HG03342 (cell line): ENCODE results near the gene PYCR2.
"Not testable (repeated sequence)": the region's sequence is repeated elsewhere in the genome, so short reads cannot be mapped to it uniquely, and the experiment has no call there.

Experiments
- ATAC-seq: cut with Tn5 transposase; IDR thresholded peaks from one replicate; pipeline ENCODE4 v1.9.1; 2021; ENCODE audit warnings: mild to moderate bottlenecking, moderate library complexity; ENCODE audit not compliant: unreplicated experiment

The PYCR2 gene

DNA sequence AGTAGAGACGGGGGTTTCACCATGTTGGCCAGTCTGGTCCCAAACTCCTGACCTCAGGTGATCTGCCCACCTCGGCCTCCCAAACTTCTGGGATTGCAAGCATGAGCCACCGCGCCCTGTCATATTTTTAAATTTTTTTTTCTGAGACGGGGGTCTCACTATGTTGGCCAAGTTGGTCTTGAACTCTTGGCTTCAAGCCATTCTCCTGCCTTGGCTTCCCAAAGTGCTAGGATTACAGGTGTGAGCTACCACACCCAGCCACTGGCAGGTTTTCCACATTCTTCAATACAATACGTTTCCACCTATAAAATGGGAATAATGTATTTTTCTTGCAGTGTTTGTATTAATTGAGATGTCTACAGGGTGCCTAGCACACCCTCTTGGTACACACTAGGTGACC is 31.7 kb downstream of the PYCR2 start:
- ATAC-seq: no peak

DNA sequence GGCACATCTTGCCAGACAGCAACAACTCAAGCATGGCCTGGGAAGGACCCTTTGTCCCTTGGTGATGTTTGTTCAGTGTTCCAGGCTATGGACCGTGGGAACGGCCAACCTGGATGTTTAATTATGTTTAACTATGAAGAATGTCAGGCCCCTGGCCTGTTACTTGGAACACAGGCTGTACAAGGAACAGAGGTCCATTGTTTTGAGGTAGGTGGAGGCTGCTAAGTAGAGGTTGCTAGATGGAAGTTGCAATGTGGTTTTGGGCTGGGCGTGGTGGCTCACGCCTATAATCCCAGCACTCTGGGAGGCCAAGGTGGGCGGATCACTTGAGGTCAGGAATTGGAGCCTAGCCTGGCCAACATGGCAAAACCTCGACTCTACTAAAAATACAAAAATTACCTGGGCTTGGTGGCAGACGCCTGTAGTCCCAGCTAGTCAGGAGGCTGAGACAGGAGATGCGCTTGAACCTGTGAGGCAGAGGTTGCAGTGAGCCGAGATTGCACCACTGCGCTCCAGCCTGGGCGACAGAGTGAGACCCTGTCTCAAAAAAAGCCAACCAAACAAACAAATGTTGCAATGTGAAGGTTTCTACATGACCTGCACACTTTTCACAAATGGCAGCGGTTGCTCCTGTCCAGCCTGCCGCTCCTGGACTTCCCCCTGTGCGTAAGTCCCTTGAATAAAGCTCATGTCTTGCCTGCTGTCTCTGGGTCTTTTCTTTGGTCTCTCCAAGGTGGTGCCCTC is 32.6 kb downstream of the PYCR2 start:
- ATAC-seq: no peak

DNA sequence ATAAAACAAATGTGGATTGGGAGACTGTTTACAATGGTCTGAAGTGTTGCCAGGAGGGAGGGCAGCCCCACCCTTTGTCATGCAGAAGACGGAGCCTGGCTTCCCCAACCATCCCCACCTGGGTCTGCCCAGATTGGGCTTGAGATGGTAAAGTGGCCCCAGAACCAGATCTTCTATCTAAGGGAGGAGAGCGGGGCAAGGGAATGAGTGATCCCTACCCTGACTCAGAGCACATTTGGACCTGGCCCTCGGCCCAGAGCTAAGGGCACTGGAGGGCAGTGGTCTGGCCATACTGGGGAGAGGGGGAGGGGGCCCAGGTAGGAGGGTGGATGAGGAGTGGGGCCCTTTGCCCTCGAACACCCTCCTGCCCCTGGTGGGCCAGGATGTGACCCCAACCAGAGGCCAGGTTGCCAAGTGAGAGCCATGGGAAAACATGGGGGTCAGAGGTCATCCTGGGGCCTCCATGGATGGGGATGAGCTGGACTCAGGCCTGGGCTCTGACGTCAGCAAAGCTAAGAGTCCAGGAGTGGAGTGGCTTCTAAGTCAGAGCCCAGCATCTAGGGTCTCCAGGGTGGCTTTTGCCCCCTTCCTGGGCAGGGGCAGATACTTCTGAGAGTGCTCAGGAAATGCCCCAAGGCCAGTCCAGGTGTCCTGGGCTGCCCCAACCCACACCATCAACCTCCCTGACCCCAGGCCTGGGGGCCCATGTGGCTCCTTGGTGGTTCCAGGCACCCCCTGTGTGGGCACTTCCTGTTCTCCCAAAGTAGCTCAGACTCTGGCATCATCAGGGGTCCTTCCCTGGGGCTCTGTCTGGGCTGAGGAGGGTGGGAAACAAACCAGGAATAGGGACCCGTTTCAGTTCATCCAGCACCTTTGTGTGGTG is 33.5 kb downstream of the PYCR2 start:
- no peak for ATAC-seq

DNA sequence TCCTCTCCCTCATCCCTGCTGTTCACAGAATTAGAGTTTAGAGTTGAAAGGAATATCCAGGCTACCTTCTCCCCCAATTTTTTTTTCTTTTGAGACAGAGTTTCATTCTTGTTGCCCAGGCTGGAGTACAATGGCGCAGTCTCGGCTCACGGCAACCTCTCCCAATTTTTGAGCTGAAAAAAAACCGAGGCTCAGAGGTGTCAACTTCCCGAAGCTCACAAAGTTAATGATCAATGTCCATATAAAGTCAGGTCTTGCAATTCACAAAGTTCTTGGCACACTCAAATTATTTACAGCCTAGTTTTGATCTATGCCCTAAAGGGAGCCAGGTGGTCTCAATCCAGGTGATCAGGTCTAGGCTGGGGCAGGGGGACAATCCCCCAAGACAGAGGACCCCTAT is 34.3 kb downstream of the PYCR2 start:
- no peak for ATAC-seq

DNA sequence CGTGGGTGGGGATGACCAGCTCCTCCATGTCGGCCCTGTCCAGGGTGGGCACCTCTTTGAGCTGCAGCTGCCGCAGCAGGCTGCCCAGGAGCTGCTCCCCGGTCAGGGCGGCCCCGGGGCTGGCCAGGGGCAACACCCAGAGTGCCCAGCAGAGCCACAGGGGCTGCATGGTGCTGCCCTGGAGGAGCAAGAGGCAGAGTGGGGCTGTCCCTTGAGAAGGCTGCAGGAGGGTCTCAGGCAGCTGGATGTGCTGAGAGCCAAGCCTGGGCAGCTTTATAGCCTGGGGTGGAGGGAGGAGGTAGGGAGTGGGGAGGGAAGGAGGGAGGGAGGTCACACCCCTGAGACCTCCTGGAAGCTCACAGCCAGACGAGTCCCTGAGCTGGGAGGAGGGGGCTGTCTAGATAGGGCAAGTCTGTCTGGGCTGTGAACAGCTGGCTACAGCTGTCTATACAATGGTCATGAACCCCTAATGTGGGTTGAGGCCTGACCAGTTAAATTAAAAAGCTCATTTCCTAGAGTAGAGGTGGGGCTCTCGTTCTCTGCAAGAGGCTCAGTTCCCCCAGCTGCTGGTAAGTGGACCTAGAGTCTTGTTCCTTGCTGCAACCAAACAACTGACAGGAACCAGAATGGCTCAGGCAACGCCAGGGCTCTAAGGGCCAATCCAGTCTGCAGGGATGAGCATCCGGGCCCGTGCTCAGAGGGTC is 35.0 kb downstream of the PYCR2 start, which contains the start of gene LEFTY1:
Gene LEFTY1 (minus strand): TSS at position 249 of the 704 bp plus-strand sequence. CDS start 80 bp downstream, at position 169.
- ATAC-seq: no peak

DNA sequence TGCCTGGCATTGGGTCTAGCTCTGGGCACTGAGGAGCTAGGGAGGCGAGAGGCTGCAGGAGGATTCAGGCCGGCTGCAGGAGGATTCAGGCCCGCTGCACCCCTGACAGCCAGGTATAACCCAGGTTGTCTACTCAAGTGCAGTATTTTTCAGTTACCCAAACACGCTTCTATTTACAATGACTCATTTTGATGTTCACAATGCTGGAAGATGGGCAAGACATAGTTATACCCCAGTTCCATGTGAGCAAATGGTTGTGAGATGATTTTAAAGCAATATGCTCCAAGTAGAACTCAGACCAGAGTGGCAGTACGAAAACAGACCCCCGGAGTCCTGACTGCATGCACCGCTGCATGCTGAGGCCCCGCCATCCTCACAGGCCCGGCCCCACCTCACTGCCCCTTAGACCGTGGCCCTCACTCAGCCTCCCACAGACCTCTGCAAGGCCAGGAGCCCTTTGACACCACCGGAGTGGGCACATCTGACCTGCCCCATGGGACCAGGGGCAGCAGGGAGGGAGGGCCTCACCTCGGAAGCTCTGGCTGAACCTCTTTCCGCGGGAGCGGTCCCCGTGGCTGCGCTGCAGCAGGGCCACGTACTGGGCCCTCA is 35.7 kb downstream of the PYCR2 start:
- no peak for ATAC-seq

DNA sequence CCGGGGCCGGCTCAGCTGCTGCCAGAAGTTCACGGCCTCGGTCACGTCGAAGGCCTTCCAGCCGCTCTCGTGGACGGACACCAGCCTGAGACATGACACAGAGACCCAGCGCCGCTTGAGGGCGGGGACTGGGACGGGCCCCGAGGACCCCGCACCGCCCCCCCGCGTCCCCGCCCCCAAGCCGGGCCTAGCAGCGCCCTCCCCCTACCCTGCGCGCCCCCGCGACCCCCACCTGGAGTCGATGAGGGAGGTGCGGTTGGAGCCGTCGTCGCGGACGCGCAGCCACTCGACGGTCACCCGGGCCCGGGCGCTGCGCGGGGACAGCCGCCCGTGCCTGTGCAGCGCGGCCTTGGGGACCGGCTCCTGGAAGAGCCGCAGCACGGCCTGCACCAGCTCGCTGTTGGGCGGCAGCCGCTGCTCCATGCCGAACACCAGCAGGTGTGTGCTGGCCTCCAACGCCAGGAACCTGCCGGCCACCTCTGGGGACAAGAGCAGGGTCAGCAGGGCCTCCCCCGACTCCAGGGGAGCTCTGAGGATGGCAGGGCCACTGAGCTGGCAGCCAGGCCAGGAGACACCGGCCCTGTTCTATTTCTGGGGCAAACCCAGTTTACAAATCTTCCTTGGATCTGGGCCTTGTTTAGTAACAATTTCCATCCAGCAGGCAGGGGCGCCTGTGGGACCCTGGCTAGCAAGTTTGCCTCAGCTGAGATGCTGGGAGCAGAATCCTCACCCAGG is 36.3 kb downstream of the PYCR2 start:
- not testable (repeated sequence) for ATAC-seq

DNA sequence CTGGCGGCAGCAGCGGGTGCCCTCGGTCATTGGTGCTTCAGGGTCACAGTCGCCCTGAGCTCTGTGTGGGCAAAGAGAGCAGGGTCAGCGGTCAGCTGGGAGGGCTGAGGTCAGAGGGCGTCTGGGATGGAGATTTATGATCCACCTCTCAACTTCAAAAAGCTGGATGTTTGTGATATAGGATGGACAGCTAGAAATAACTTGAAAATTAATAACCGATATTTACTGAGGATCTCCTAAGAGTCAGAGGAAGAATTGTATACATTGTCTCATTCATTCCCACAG is 37.1 kb downstream of the PYCR2 start:
- no peak for ATAC-seq

DNA sequence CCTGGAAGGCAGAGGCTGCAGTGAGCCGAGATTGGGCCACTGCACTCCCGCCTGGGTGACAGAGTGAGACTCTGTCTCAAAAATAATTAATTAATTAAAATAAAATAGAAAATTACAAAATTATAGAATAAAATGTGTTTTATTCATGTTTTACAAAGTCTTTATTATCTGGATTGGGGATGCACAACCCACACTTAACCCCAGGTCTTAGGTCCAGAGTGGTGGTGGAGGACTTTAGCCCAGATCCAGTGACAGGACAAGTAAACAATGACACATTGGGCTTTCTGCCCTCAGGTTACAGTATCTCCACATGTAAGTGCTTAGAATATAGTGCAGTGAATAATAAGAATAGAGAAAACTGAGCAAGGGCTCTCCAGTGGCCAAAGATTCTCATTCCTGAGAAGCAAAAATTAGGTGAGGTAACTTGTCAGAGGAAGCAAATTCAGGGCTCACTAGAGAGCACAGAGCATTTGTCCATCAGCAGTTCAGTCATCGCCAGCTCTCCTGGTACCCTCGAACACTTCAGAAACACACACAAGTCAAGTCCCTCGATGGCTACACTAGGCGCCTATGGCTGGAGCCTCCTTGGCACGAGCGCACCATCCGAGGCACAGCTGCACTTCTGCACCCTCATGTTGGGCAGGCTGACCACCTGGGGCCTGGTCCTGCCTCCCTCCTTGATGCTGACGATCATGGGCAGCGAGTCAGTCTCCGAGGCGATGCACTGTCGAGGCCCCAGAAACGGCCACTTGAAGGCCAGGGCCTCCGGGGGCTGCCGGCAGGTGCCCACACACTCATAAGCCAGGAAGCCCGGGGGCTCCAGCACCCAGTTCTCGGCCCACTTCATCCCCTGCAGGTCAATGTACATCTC is 37.7 kb downstream of the PYCR2 start:
- no peak for ATAC-seq

DNA sequence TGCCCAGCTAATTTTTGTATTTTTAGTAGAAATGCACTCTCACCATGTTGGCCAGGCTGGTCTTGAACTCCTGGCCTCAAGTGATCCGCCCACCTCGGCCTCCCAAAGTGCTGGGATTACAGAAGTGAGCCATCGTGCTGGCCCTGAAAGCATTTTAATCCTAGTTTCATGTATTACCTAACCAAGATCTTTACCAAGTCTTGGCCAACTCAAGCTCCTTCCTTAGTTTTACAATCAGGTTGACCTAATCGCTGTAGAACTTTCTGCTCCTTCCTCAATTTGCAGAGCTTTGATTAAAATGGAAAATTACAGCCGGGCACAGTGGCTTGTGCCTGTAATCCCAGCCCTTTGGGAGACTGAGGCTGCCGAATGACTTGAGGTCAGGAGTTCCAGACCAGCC is 38.7 kb downstream of the PYCR2 start:
- ATAC-seq: no peak

DNA sequence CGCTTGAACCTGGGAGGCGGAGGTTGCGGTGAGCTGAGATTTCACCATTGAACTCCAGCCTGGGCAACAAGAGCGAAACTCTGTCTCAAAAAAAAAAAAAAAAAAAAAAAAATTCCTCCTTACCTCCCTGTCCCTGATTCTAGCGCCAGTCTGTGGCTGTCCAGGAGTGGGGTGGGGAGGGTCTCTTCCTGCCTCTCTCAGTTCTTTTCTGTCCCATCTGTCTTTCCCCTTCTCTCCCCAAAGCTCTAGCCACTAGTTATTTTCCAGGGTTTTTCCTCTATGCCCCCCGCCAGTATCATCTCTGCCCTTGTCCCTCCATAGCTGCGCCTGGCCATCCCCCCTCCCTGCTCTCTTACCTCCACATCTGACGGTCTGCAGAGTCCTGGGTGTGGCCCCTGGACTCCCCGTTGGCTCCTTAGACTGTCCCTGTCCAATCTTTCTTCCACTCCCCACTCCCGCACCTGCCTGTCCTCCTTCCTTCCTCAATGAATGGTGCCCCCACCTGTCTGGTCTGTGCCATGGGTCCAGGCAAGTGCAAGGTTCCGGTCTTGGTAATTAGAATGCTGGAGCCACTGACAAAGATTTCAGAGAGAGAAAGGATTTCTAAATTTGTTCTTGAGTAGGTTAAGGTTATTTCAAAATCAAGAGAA is 40.3 kb downstream of the PYCR2 start:
- ATAC-seq: no peak

DNA sequence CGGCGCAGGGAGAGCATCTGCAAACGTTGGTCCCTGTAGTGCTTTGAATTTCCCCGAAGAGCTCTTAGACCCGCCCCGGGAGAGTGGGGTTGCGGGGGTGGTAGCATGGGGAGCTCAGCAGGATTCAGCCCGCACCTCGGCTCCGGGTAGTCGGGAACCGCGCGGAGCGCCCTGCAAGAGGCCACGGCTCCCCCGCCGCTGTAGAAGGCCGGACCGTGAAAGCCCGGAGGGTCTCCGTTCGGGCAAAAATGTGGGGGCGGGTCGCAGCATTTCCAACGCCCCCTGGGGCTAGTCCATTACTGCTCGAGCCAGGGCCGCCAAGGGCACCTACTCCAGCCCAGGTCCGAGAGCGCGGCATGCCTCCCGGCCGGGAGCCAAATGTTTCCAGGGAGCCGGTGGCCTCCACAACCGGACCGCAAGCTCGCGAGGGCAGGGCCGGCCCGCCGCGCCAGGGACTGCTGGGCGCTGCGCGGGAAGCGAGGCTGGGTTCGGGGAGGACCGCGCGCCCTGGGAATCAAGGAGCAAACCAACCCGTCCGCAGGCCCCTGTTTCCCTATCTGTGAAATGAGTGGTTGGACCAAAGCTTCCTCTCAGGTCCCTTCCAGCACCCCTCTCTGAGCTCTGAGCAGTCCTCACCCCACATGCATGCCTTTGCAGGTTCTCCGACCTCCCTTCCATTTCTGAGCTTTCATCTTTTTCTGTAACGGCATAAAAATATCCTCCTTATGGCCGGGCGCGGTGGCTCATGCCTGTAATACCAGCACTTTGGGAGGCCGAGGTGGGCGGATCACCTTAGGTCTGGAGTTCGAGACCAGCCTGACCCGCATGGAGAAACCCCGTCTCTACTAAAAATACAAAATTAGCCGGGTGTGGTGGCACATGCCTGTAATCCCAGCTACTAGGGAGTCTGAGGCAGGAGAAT is 41.1 kb downstream of the PYCR2 start:
- peak; percentile 26 for ATAC-seq

DNA sequence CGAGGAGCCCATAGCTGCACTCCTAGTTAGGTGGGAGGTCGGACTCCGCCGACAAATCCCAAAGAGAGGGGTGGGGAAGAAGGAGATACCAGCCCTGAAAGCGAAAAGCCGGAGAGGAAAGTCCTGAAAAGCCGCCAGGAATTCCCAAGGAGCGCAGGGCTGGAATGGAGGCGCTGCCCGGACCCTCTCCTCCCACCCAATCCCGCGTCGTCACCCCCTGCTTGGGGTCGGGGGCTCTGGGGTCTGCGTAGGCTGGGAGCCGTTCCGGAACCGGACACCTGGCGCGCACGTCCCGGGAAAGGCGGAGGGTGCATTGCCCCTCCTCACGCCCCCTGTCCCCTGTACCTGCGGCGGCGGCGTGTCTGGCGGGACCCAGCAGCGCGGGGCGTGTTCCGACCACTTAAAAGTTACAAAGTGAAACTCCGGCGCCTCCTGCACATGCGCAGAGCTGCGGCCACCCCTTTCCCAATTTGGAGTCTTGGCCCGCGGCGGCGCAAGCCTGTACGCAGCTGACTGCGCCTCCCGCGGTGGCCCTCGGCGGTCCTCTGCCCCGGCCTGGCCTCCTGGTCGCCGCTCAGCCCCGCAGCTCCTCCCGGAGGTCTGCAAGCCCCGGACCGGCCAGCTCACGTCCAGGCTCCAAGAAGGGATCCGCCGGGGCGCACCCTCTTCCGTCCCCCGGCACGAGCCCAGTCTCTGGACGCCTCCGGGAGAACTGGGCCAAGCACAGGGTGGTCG is 41.9 kb downstream of the PYCR2 start, which contains the start of gene TMEM63A:
Gene TMEM63A (minus strand): TSS at position 422 of the 735 bp plus-strand sequence. CDS start 4,800 bp downstream, outside the sequence.
- peak; percentile 74 for ATAC-seq

DNA sequence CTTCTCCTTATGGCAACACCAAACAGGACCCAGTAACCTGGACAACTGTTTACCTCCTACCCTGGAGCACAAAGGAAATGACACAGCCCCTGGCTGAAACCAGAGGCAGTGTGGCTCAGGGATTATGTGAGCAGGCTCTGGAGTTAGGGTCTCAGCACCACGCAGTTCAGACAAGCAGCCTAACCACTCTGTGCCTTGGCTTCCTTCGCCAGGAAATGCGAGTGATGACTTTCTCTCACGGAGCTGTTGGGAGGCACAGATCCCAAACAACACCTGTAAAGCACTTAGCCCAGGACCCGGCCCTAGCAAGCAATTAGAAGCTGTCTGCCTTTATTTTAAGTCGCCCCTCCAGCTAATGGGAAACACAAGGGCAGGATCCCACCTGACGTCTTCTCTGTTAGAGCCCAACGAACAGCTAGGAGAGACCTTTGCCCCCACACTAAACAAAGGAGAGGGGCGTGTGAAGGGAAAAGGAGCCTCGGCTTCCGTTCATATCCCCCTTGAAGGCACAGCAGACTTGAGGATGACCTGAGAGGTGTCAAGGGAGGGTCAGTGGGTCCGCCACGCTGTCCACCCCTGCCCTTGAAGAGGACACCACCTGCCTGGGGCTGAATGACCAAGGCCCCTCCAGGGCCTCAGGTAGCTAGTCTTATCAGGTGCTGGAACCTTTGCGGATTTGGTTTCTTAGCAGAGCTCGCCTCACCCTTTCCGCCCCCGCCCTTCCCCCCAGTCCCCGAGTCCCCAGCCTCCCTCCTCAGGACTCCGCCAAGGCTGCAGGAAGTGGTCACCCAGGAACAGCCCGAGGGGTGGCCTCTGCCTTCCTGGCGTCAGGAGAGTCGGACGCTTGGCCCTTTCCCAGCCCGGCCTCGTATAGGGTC is 42.7 kb downstream of the PYCR2 start:
- ATAC-seq: no peak

DNA sequence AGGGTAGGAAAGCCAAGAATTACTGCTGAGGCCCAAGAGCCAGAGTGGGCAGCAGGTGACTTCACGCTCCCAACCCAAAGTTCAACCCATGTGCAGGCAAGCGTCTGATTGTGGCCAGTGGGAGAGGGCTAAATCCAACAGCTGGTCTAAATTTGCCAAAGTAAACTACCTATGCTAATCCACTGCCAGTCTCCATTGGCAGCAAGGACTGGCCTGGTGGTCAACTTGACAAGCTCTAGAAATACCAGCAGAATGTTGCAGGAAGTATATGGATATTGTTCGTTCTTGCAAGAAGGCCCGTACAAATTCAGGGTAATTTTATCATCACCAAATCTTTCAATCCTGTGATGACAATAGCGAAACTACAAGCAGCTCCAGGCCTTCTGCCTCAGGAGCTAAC is 43.4 kb downstream of the PYCR2 start:
- ATAC-seq: no peak

DNA sequence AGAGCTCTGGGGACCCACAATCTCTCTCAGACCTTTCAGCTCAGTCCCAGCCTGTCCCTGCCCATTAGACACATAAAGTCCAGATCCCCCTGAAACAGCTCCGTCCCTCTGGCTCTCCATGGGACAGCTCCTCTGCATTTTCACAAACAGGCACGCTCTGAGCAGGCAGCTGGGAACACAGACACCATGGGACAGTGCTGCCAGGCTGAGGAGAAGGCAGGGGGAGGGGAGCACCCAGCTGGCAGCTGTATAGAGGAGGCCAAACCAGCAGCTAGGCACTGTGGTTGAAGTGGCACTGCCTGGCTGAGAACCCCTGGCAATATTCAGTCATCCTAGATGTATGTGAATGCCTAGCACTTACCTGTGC is 43.8 kb downstream of the PYCR2 start:
- ATAC-seq: no peak
